Type B pancreatic cell (in vitro differentiated cells): ENCODE data around the gene WRNIP1. TPM values are rescaled to one million over a fixed set of nuclear protein-coding genes. Genes with fewer than 3 reads are reported as not detected.

Experiments used
- DNase-seq: peaks from one replicate; pipeline ENCODE4 v3.0.0; 2021; ENCODE audit warnings: mixed read lengths; ENCODE audit not compliant: unreplicated experiment; ENCODE audit errors: extremely low spot score
- H3K27ac Mint-ChIP-seq: 2 replicates; pipeline ENCODE4 v1.8.0; 2021; ENCODE audit warnings: mild to moderate bottlenecking, mixed read lengths
- H3K27me3 Mint-ChIP-seq: 2 replicates; pipeline ENCODE4 v1.8.0; 2021; ENCODE audit warnings: mixed read lengths
- H3K36me3 Mint-ChIP-seq: 2 replicates; pipeline ENCODE4 v1.8.0; 2021; ENCODE audit warnings: mixed read lengths
- H3K4me1 Mint-ChIP-seq: one replicate; pipeline ENCODE4 v1.8.0; 2021; ENCODE audit warnings: mixed read lengths; ENCODE audit not compliant: unreplicated experiment
- H3K4me3 Mint-ChIP-seq: 2 replicates; pipeline ENCODE4 v1.8.0; 2021; ENCODE audit warnings: mild to moderate bottlenecking, mixed read lengths
- H3K9me3 Mint-ChIP-seq: 2 replicates; pipeline ENCODE4 v1.8.0; 2021; ENCODE audit warnings: mixed read lengths
- CTCF ChIP-seq: fragments of 200-600 bp; sonication (generic); conservative IDR thresholded peaks from 2 replicates; pipeline ENCODE4 v1.5.0; 2021; ENCODE audit warnings: antibody characterized with exemption, mild to moderate bottlenecking
- total RNA-seq: library from RNA; stranded (reverse); gene quantifications from 2 replicates; pipeline ENCODE4 v1.2.1, GENCODE V29; 2021; ENCODE audit warnings: low replicate concordance

The WRNIP1 gene
- total RNA-seq, 1 donor from 2014 or later, result 41.2 TPM

- Mint-ChIP-seq H3K4me1 (peaks cover 27% of the 10 kb centered on the region), H3K36me3 (peaks cover 42% of the 10 kb centered on the region), H3K4me3 (no peak overlapping the region), H3K27ac (no peak overlapping the region), H3K27me3 (no peaks in the 10 kb centered on the region), H3K9me3 (no peaks in the 10 kb centered on the region)
- no peak for DNase-seq
- no peak for TF ChIP-seq CTCF
Observed at GRCh38 chr6:2773449-2773848, 8.3 kb downstream of the WRNIP1 start.

- no peak for TF ChIP-seq CTCF
- peaks cover 52% of the 10 kb centered on the region for H3K36me3 Mint-ChIP-seq
- DNase-seq, result no peak
- no peaks in the 10 kb centered on the region for H3K9me3 Mint-ChIP-seq
- H3K27me3 Mint-ChIP-seq, result no peaks in the 10 kb centered on the region
- no peak overlapping the region for H3K27ac Mint-ChIP-seq
- H3K4me3 Mint-ChIP-seq, result no peak overlapping the region
- peaks cover 19% of the 10 kb centered on the region for H3K4me1 Mint-ChIP-seq
Observed at GRCh38 chr6:2775003-2775402, 9.8 kb downstream of the WRNIP1 start.

GRCh38 chr6:2777249-2777648, 12.1 kb downstream of the WRNIP1 start:
- H3K36me3 Mint-ChIP-seq, result peaks cover 55% of the 10 kb centered on the region
- DNase-seq, result no peak
- no peaks in the 10 kb centered on the region for H3K27me3 Mint-ChIP-seq
- peaks cover 6% of the 10 kb centered on the region for H3K4me1 Mint-ChIP-seq
- no peak overlapping the region for H3K4me3 Mint-ChIP-seq
- TF ChIP-seq CTCF, result no peak
- H3K27ac Mint-ChIP-seq, result no peak overlapping the region
- no peaks in the 10 kb centered on the region for H3K9me3 Mint-ChIP-seq

GRCh38 chr6:2780102-2780737, 15.0 kb downstream of the WRNIP1 start:
- no peaks in the 10 kb centered on the region for H3K9me3 Mint-ChIP-seq
- H3K27ac Mint-ChIP-seq, result no peak overlapping the region
- TF ChIP-seq CTCF, result no peak
- DNase-seq, result no peak
- H3K27me3 Mint-ChIP-seq, result no peaks in the 10 kb centered on the region
- H3K4me3 Mint-ChIP-seq, result no peak overlapping the region
- H3K36me3 Mint-ChIP-seq, result peaks cover 41% of the 10 kb centered on the region
- peaks cover 4% of the 10 kb centered on the region for H3K4me1 Mint-ChIP-seq

- TF ChIP-seq CTCF, result no peak
- Mint-ChIP-seq H3K36me3 (peaks cover 44% of the 10 kb centered on the region), H3K27ac (no peak overlapping the region), H3K4me3 (no peak overlapping the region), H3K27me3 (no peaks in the 10 kb centered on the region), H3K4me1 (peaks cover 4% of the 10 kb centered on the region), H3K9me3 (no peaks in the 10 kb centered on the region)
- no peak for DNase-seq
Observed at GRCh38 chr6:2781685-2782355, 16.6 kb downstream of the WRNIP1 start.
